Body of pancreas (tissue), 4 donors: ENCODE data around the gene MORF4L2.

Experiments
- CTCF ChIP-seq, 7 experiments: fragments of 450-650 bp in 4 of 7; fragments of 200-600 bp in 3 of 7; sonication (generic) in 3 of 7; IDR thresholded peaks; one replicate each; pipeline ENCODE4 v1.5.1; 2016 to 2019; ENCODE audit warnings: antibody characterized with exemption in 7 of 7
- POLR2A ChIP-seq, 3 donors: fragments of 450-650 bp; IDR thresholded peaks; one replicate each; pipeline ENCODE4 v1.6.1; 2016; ENCODE audit warnings: antibody characterized with exemption in 3 of 3, mild to moderate bottlenecking in 2 of 3

- TF ChIP-seq CTCF (IDR thresholded peaks at IDR 0.05) (no peak), POLR2A (IDR thresholded peaks at IDR 0.05) (no peak)
Measured at GRCh38 chrX:103722505-103722904, 36.0 kb upstream of the MORF4L2 start.
